Epidermal melanocyte (primary cell): ENCODE results near the gene RBM12.

Source experiments
- DNase-seq: peaks from one replicate; pipeline ENCODE4 v3.0.0; 2011; ENCODE audit warnings: low spot score; ENCODE audit not compliant: insufficient read length

The RBM12 gene

GRCh38 chr20:35600176-35600992 lies 64.3 kb downstream of the RBM12 start:
- no peak for DNase-seq

- no peak for DNase-seq
Measured at GRCh38 chr20:35599776-35600120, 65.0 kb downstream of the RBM12 start.
